ENCODE measurements around the gene CLPSL1.

Gene CLPSL1

GRCh38 chr6:35757456-35758123 lies 23.2 kb upstream of the CLPSL1 start:
- no peak overlapping the region for H3K4me3 ChIP-seq (ENCODE audit: low read depth, low read length)

DNA sequence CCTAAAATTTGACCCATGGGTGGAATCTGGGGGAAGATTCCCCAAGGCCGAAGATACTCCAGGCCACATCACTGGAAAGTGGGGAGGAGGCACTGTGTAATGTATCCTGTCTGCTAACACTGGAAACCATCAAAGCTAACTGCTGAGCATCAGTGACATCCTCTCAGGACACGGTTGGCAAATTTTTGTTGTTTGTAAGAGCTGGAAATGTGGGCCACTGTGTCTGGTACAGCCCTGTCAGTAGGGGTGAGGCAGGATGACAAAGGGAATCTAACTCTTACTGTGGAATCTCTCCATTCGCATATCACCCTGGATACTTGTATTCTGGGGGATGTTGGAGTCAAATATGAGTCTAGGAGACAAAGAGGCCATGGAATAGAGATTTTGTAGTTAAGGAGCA lies 21.4 kb upstream of the CLPSL1 start:
- H3K4me3 ChIP-seq (ENCODE audit: low read depth, low read length) = no peak overlapping the region

DNA sequence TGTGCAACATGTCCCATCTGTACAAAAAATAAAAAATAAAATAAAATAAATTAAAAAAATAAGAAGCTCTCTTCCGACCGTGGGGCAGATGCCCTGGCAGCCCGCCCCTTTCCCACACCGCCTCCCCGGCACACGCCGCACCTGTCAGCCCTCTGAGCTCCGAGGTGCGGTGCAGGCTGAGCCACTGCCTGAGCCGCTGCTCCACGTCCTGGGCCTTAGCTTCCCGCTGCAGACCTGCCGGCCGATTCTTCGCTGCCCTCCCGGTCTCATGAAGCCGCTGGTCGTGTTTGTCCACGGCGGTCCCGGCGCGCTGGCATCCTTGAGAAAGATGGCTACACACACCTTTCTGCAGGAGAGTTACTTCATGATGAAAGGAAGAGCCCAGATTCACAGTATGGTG lies 15.1 kb upstream of the CLPSL1 start:
- no peak overlapping the region for H3K4me3 ChIP-seq (ENCODE audit: low read depth, low read length)

- no peak overlapping the region for H3K4me3 ChIP-seq (ENCODE audit: low read depth, low read length)
Measured at GRCh38 chr6:35769211-35769610, 11.6 kb upstream of the CLPSL1 start.

GRCh38 chr6:35771343-35771627 lies 9.5 kb upstream of the CLPSL1 start:
- H3K4me3 ChIP-seq (ENCODE audit: low read depth, low read length) = no peak overlapping the region

DNA sequence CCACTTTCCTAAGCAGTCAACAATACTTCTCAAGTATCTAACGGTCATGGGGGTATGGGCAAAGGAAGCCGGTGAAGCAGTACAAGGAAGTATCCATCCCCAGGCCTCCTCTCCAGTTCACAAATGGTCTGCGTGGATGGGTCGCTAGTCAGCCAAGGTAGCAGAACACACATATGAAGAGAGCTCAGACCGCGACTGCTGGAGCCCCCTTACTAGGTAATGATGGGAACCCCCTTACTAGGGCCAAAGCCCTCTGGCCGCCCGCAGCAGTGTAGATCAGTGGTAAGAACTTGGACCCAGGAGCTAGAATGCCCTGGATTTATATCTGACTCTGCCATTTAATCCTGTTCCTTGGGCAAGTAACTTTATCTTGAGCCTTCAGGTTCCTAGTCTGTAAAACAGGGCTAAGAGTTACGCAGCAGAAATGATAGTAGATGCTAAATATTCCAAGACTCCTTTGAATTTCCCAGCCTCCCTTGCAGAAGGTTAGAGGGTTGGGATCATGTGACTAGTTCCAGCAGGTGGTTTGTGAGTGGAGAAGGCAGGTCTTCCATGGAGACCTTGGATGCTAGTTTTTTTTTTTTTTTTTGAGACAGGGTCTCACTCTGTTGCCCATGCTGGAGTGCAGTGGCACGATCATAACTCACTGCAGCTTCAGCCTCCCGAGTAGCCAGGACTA lies 6.6 kb upstream of the CLPSL1 start:
- no peak overlapping the region for H3K4me3 ChIP-seq (ENCODE audit: low read depth, low read length)

DNA sequence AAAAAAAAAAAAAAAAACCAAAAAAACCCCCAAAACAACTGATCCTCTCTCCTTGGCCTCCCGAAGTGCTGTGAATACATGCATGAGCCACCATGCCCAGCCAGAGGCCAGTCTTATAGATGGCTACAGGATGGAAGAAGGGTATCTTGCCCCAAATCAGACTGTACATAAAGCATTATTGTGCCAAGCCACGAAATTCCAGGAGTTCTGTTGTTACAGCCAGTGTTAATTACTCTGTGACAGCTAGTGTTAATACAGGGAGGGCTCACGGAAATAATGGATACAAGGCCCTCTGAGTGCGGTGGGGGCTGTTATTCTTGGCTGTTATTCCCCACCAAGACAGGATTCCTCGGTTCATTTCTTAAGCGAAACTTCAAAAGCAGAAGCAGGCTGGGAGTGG lies 5.8 kb upstream of the CLPSL1 start:
- H3K4me3 ChIP-seq (ENCODE audit: low read depth, low read length) = no peak overlapping the region

GRCh38 chr6:35776364-35777215 lies 4.2 kb upstream of the CLPSL1 start, which contains the start of gene CLPSL2:
TSS of gene CLPSL2 (plus strand) at chr6:35776598. CDS start at chr6:35776619, 21 bp downstream.
- peak within 1 kb of the TSS; percentile 37 for H3K4me3 ChIP-seq (ENCODE audit: low read depth, low read length)

DNA sequence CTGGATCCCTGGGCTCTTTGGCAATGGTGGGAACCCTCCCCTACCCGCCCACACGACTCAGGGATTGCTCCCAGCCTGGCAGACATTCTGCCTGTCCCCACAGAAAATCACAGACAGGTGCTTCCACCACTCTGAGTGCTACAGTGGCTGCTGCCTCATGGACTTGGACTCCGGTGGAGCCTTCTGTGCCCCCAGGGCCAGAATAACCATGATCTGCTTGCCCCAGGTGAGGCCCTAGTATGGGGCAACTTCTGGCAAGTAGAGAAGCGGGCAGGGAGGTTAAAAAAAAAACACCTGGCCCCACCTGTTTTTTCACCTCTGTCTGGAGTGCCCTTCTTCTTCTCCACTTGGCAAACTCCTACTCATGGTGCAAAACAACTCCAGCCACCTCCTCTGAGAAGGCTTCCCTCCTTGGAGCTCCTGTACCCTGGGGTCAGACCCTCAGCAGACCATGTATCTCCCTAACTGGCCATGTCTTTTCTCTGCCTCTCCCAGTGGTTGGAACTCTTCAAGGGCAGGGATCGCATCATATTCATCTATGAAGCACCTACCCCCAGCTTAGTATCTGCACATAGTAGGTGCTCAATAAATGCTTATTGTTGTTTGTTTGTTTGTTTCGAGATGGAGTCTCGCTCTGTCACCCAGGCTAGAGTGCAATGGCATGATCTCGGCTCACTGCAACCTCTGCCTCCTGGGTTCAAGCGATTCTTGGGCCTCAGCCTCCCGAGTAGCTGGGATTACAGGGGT lies 3.3 kb upstream of the CLPSL1 start:
- H3K4me3 ChIP-seq (ENCODE audit: low read depth, low read length) = no peak overlapping the region

DNA sequence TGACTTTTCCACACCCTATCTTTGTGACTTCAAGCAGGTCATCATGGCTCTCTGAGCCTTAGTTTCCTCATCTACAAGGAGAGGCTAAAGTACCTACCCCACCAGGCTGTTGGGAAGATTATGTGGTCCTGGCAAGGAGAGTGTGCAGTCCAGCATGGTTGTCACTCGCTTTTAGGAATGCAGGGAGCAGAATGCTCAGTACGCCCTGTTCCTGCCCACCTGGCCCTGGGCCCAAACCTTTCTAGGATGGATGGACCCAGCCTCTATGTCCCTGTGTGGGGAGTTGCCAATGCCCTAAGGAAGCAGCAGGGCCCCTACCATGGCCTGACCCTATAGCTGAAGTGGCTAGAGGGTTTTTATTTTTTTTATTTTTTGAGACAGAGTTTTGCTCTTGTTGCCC lies 2.4 kb upstream of the CLPSL1 start:
- H3K4me3 ChIP-seq (ENCODE audit: low read depth, low read length) = no peak overlapping the region

- H3K4me3 ChIP-seq (ENCODE audit: low read depth, low read length) = no peak overlapping the region
Measured at GRCh38 chr6:35781290-35781689, 471 bp downstream of the CLPSL1 start.

DNA sequence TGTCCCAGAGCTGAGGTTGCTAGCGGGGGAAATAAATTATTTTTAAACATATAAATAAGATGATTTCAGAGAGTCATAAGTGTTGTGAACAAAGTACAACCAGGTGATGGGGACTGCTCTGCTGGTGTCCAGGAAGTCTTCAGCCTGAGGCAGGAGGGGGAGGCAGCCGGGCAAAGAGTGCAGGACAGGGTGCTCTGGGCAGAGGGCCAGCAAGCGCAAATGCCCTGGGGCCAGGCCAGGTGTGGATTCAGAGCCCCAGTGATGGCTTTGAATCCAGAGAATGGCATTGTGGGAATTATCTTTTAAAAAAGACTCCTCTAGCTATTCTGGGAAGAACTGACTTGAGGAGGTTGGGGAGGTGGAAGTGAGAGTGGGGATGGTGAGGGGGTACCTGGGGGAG lies 1.6 kb downstream of the CLPSL1 start:
- H3K4me3 ChIP-seq (ENCODE audit: low read depth, low read length) = no peak overlapping the region

- H3K4me3 ChIP-seq (ENCODE audit: low read depth, low read length) = no peak overlapping the region
Measured at GRCh38 chr6:35784200-35784599, 3.4 kb downstream of the CLPSL1 start.

- no peak overlapping the region for H3K4me3 ChIP-seq (ENCODE audit: low read depth, low read length)
Measured at GRCh38 chr6:35786272-35786671, 5.5 kb downstream of the CLPSL1 start.

DNA sequence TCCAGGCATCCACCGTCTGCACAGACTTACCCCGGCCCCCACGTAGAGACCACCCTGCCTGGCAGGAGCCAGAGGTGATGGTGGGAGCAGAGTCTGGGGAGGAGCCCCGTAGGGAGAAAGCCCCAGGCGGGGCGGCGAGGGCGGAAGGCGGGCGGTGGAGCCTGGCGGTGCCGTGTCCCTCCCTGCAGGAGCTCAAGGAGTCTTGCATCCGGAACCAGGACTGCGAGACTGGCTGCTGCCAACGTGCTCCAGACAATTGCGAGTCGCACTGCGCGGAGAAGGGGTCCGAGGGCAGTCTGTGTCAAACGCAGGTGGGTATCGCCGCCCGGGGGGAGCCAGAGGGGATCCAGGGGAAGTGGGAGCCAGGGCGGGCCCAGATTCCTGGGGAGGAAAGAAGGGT lies 6.0 kb downstream of the CLPSL1 start:
- no peak overlapping the region for H3K4me3 ChIP-seq (ENCODE audit: low read depth, low read length)

- no peak overlapping the region for H3K4me3 ChIP-seq (ENCODE audit: low read depth, low read length)
Measured at GRCh38 chr6:35787266-35788218, 6.7 kb downstream of the CLPSL1 start.

DNA sequence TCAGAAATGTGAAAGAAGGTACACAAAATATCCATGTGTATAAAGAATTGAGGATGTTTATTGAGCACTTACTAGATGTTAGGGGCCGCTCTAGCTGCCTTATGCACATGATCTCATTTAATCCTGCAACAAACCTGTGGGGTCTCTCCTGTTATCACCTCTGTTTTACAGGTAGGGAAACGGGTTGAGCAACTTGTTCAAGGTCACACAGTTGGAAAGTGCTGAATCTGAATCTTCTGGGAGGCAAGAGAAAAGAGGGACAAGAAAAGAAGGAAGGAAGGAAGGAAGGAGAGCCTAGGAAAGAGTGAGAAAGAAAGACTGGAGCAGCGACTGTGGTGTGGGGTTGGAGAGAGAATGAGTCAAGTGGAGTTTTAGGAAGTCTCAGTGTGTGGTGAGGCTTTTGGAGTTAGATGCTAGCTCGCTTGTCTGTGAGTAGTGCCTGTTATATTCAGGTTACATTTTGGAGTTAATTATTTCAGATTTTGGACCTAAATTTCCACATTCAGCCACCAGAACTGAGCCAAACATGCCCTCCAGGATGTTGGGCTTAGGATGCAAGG lies 7.7 kb downstream of the CLPSL1 start:
- no peak overlapping the region for H3K4me3 ChIP-seq (ENCODE audit: low read depth, low read length)

DNA sequence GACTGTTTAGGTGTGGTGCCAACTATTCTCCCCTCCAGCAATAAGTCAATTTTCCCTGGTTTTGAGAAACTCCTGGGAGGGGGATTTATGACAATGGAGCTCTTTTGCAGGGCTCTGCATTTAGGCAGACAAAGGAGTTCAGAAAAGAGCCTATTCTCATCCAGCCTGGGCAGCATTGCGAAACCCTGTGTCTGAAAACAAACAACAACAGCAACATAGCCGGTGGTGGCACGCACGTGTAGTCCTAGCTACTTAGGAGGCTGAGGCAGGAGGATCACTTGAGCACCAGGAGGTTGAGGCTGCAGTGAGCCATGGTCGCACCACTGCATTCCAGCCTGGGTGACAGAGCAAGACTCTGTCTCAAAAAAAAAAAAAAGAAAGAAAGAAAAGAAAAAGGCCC lies 9.9 kb downstream of the CLPSL1 start:
- no peak overlapping the region for H3K4me3 ChIP-seq (ENCODE audit: low read depth, low read length)

GRCh38 chr6:35794536-35795452 lies 14.0 kb downstream of the CLPSL1 start:
- H3K4me3 ChIP-seq (ENCODE audit: low read depth, low read length) = no peak overlapping the region
